HG02763 (cell line): Measurements from ENCODE around the gene SPRR1A.

Experiments
- ATAC-seq: cut with Tn5 transposase; IDR thresholded peaks from one replicate; pipeline ENCODE4 v1.9.1; 2021; ENCODE audit warnings: mild to moderate bottlenecking, moderate library complexity; ENCODE audit not compliant: unreplicated experiment

SPRR1A gene

DNA sequence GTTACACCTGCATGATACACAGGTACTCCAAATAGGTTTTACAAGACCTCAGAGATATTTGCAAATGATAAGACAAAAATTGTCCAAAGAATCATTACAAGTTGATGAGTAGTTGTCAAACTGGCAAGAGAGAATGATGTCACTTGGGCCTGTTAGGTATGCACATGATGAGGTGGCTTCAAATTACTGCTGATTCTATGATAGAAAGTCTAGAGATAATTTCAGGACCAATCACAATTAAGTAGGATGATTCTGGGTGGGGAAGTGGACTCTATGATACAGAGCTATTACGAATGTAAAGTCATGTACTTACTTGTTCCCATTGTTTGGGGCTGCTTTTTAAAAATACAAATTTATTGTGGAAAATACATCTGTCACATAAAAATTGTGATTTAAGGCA, 41.9 kb downstream of the SPRR1A start:
- ATAC-seq = no peak

DNA sequence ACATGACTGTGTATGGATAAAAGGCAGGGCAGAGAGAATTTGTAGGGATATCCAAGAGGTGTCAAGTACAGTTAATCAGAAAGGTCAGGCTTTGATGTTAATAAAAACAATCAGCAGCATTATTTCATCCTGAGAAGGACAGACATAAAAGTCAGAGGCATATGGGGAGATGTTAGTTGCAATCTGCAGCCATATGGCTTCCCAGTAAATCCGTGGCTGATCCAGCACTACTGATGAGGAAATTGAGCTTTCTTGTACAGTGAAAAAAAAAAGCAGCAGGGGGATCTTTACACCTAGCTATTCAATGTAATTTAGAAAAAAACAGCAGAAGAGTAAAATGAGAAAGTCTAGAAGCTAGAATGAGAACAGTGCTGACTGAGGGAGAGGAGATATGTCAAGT, 44.9 kb downstream of the SPRR1A start:
- ATAC-seq = no peak

DNA sequence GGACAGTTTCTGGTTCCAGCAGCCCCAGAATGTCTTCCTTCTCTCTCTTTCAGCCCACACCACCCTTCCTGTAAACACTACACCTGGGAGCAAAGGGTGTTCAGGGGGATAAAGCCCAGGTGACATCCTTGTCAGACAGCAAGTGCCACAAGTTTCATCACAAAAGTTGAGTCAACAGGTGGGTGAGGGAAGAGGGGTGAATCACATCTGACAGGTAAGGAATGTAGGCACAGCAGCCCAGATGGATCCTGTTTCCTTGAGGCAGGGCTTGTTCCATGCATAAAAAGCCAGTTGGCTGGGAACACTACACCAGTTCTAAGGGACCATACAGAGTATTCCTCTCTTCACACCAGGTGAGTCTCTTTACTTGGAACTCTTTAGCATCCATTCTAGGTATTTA, 47.0 kb downstream of the SPRR1A start, which contains the start of gene SPRR1B:
SPRR1B (plus strand) TSS at position 309 of the 400 bp plus-strand sequence. CDS start 1,143 bp downstream, outside the sequence.
- ATAC-seq = no peak

DNA sequence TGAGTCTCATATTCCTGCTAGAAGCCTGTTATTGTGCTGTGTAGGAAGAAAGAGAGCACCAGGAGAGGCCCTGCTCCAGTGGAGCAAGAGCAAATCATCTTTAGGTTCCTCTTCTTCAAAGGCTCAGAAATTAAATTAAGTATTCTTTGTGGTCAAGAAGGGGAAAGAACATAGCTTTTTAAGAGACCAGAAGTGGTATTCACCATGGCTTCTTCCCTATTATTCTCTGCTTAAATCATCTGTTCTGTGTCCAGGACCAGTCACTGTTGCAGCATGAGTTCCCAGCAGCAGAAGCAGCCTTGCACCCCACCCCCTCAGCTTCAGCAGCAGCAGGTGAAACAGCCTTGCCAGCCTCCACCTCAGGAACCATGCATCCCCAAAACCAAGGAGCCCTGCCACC, 48.2 kb downstream of the SPRR1A start:
- no peak for ATAC-seq

DNA sequence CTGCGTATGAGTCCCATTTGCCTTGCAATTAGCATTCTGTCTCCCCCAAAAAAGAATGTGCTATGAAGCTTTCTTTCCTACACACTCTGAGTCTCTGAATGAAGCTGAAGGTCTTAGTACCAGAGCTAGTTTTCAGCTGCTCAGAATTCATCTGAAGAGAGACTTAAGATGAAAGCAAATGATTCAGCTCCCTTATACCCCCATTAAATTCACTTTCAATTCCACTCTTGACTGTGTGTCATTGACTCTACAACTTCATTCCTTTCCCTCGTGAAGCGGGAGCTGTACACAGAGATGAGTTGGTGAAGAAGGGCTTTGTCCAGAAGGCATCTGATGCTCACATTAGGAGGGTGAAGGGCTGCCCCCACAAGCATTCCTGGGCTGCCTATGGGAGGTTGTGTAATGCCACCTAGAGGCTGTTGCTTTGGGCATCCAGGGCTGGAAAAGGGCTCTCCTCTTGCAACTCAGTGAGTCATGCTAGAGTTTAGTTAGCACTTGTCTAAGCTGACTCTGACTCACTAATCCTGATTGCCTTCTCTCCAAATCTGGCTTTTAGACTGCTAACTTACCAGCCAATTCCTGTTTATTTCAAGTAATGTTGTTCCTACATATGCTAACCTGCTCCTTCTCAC, 48.9 kb downstream of the SPRR1A start:
- no peak for ATAC-seq

DNA sequence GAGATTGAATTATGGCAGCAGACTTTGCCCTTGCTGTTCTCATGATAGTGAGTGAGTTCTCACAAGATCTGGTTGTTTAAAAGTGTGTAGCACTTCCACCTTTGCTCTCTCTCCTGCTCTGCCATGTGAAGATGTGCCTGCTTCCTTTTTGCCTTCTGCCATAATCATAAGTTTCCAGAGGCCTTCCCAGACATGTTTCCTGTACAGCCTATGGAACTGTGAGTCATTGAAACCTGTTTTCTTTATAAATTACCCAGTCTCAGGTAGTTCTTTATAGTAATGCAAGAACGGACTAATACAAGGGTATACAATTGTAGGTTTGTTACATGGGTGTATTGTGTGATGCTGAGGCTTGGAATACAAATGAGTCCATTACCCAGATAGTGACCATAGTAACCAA, 51.3 kb downstream of the SPRR1A start:
- ATAC-seq = no peak
